OCI-LY7 (cell line): ENCODE measurements around the gene CCNI2. TPM values are rescaled to one million over a fixed set of nuclear protein-coding genes. Genes with fewer than 3 reads are reported as not detected.

Source experiments
- BruUV-seq: library from RNA; stranded (reverse); fragments of 400-500 nt; replicated peaks from 2 replicates; lab custom pipeline; 2021; lab: Mats Ljungman, UMichigan
- CTCF ChIA-PET: fragments of 300-600 bp; sonication (Branson Sonifier 250); formaldehyde crosslinking; loops from one replicate; lab custom pipeline; 2022; ENCODE audit warnings: antibody characterized with exemption; ENCODE audit not compliant: unreplicated experiment; lab: Charles Lee
- POLR2A ChIA-PET: fragments of 300-600 bp; sonication (Branson Sonifier 250); formaldehyde crosslinking; loops from one replicate; lab custom pipeline; 2022; ENCODE audit warnings: antibody characterized with exemption; lab: Charles Lee
- DNase-seq: peaks from one replicate; pipeline ENCODE4 v3.0.0-alpha.2; 2015; ENCODE audit warnings: low spot score
- H2AFZ ChIP-seq: fragments of 200-600 bp; sonication (generic), shearing (Covaris generic); 2 replicates; pipeline ENCODE4 v1.6.1; 2014; ENCODE audit warnings: mild to moderate bottlenecking, antibody characterized with exemption, low read length, moderate library complexity
- H3K27ac ChIP-seq: fragments of 200-600 bp; sonication (generic); 2 replicates; pipeline ENCODE4 v1.5.1; 2014; ENCODE audit warnings: mixed run types, low read depth, mild to moderate bottlenecking, moderate library complexity, low read length, inconsistent platforms; ENCODE audit not compliant: poor library complexity, severe bottlenecking
- H3K36me3 ChIP-seq: fragments of 200-600 bp; sonication (generic); 2 replicates; pipeline ENCODE4 v1.6.1; 2014; ENCODE audit warnings: mild to moderate bottlenecking, antibody characterized with exemption, low read length, moderate library complexity, mixed read lengths; ENCODE audit not compliant: insufficient read depth
- H3K4me1 ChIP-seq: fragments of 200-600 bp; sonication (generic); 2 replicates; pipeline ENCODE4 v1.5.1; 2014; ENCODE audit warnings: mild to moderate bottlenecking, low read length; ENCODE audit not compliant: insufficient read depth, poor library complexity, severe bottlenecking
- H3K4me2 ChIP-seq: fragments of 200-600 bp; sonication (generic); 2 replicates; pipeline ENCODE4 v1.6.1; 2014; ENCODE audit warnings: mild to moderate bottlenecking, low read length
- H3K4me3 ChIP-seq: fragments of 200-600 bp; sonication (generic); 2 replicates; pipeline ENCODE4 v1.5.1; 2014; ENCODE audit warnings: mild to moderate bottlenecking, low read depth, low read length; ENCODE audit not compliant: poor library complexity, severe bottlenecking
- H3K79me2 ChIP-seq: fragments of 200-600 bp; sonication (generic); 2 replicates; pipeline ENCODE4 v1.6.1; 2016; ENCODE audit warnings: low read depth, mild to moderate bottlenecking, low read length, moderate library complexity, mixed read lengths; ENCODE audit not compliant: insufficient read depth
- H3K9me2 ChIP-seq: fragments of 200-600 bp; sonication (generic); 2 replicates; pipeline ENCODE4 v1.6.1; 2016; ENCODE audit warnings: mild to moderate bottlenecking, low read length, mixed read lengths; ENCODE audit not compliant: insufficient read depth
- H3K9me3 ChIP-seq: fragments of 200-600 bp; sonication (generic); 2 replicates; pipeline ENCODE4 v1.6.1; 2014; ENCODE audit warnings: mild to moderate bottlenecking, mixed run types, low read length, mixed read lengths
- H4K20me1 ChIP-seq: fragments of 200-600 bp; sonication (generic); 2 replicates; pipeline ENCODE4 v1.6.1; 2014; ENCODE audit warnings: mild to moderate bottlenecking, antibody characterized with exemption, low read length, moderate library complexity, mixed read lengths; ENCODE audit not compliant: insufficient read depth
- CTCF ChIP-seq: fragments of 200-600 bp; sonication (generic); conservative IDR thresholded peaks from 2 replicates; pipeline ENCODE4 v1.5.1; 2014; ENCODE audit warnings: mild to moderate bottlenecking, antibody characterized with exemption, low read length, moderate library complexity, mixed read lengths
- EZH2phosphoT487 ChIP-seq: fragments of 200-600 bp; sonication (generic); IDR thresholded peaks from 2 replicates; pipeline ENCODE4 v1.6.1; 2018; ENCODE audit warnings: low read depth, borderline replicate concordance, mild to moderate bottlenecking, mixed run types, antibody characterized with exemption, low read length, moderate library complexity, mixed read lengths
- intact Hi-C: fragments of 100-400 bp; cut with micrococcal nuclease; formaldehyde crosslinking; loops from one replicate; pipeline ENCODE4 v1.10.0; 2022; ENCODE audit not compliant: unreplicated experiment
- total RNA-seq, 2 experiments: library from RNA; depleted of rRNA in 1 of 2; stranded (reverse); fragments of >200 nt in 1 of 2; shearing (Covaris generic) in 1 of 2; gene quantifications; 2 replicates each; pipeline ENCODE4 v1.2.3, GENCODE V29; 2014 to 2022

Gene CCNI2
- total RNA-seq, 2 experiments from 2014 or later: not detected

GRCh38 chr5:132758451-132758850 lies 11.2 kb downstream of the CCNI2 start:
- no peak for DNase-seq
- H3K4me2 ChIP-seq: no peak overlapping the region
- H3K27ac ChIP-seq: no peak overlapping the region
- no TSS peak for BruUV-seq
- ChIA-PET POLR2A (no interaction called here), CTCF (no interaction called here)
- H3K36me3 ChIP-seq: no peaks in the 10 kb centered on the region
- H3K9me3 ChIP-seq: no peaks in the 10 kb centered on the region
- intact Hi-C loops: no loop called here
- no peak overlapping the region for H2AFZ ChIP-seq
- no peaks in the 10 kb centered on the region for H3K4me1 ChIP-seq
- TF ChIP-seq CTCF (no peak), EZH2phosphoT487 (no peak)
- no peaks in the 10 kb centered on the region for H3K9me2 ChIP-seq
- no peaks in the 10 kb centered on the region for H4K20me1 ChIP-seq
- no peaks in the 10 kb centered on the region for H3K79me2 ChIP-seq
- no peak overlapping the region for H3K4me3 ChIP-seq

- H3K4me1 ChIP-seq: no peaks in the 10 kb centered on the region
- H4K20me1 ChIP-seq: no peaks in the 10 kb centered on the region
- intact Hi-C loops: no loop called here
- no peaks in the 10 kb centered on the region for H3K36me3 ChIP-seq
- H3K4me2 ChIP-seq: no peak overlapping the region
- no TSS peak for BruUV-seq
- H2AFZ ChIP-seq: no peak overlapping the region
- DNase-seq: no peak
- H3K9me3 ChIP-seq: no peaks in the 10 kb centered on the region
- H3K9me2 ChIP-seq: no peaks in the 10 kb centered on the region
- TF ChIP-seq EZH2phosphoT487: no peak
- no peak for TF ChIP-seq CTCF
- no peak overlapping the region for H3K27ac ChIP-seq
- H3K79me2 ChIP-seq: no peaks in the 10 kb centered on the region
- no peak overlapping the region for H3K4me3 ChIP-seq
- POLR2A ChIA-PET: no interaction called here
- CTCF ChIA-PET: no interaction called here
Observed at GRCh38 chr5:132759114-132760048, 12.2 kb downstream of the CCNI2 start.

- POLR2A ChIA-PET: no interaction called here
- H3K9me2 ChIP-seq: no peaks in the 10 kb centered on the region
- no peaks in the 10 kb centered on the region for H3K36me3 ChIP-seq
- no peak overlapping the region for H2AFZ ChIP-seq
- TF ChIP-seq EZH2phosphoT487 (no peak), CTCF (no peak)
- H4K20me1 ChIP-seq: no peaks in the 10 kb centered on the region
- no peak for DNase-seq
- H3K9me3 ChIP-seq: no peaks in the 10 kb centered on the region
- CTCF ChIA-PET: no interaction called here
- no peak overlapping the region for H3K27ac ChIP-seq
- no peak overlapping the region for H3K4me3 ChIP-seq
- intact Hi-C loops: no loop called here
- no TSS peak for BruUV-seq
- no peaks in the 10 kb centered on the region for H3K79me2 ChIP-seq
- no peak overlapping the region for H3K4me2 ChIP-seq
- no peaks in the 10 kb centered on the region for H3K4me1 ChIP-seq
Observed at GRCh38 chr5:132760049-132760420, 12.8 kb downstream of the CCNI2 start.
